ENCODE results near the gene IGF1R. TPM values are rescaled to one million over a fixed set of nuclear protein-coding genes. Genes with fewer than 3 reads are reported as not detected.

The IGF1R gene
- total and polyA plus RNA-seq, 2 of the 13 experiments (the other 11 are each of a cell fraction or from before 2014, with no cell fraction given) = 15.9 to 18.4 TPM

DNA sequence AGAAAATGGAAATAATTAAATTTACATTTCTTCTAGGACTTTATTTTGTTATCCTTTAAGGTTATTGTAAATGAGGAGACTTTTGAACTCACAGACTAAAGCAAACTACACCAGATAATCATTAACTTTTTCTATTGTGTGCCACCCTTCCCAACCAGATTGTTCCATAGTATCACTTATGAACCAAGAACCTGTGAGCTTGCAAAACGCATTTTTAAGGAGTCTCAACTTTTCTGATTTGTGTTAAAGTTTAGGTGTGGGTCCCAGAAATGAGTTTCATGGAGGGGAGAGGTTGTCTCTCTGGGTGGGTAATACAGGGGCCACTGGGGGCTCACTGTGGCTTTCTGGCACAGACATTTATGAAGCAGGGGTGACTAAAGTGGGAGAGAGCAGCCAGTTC lies 75.7 kb downstream of the IGF1R start (continued):
- TF ChIP-seq, protein P1, sequence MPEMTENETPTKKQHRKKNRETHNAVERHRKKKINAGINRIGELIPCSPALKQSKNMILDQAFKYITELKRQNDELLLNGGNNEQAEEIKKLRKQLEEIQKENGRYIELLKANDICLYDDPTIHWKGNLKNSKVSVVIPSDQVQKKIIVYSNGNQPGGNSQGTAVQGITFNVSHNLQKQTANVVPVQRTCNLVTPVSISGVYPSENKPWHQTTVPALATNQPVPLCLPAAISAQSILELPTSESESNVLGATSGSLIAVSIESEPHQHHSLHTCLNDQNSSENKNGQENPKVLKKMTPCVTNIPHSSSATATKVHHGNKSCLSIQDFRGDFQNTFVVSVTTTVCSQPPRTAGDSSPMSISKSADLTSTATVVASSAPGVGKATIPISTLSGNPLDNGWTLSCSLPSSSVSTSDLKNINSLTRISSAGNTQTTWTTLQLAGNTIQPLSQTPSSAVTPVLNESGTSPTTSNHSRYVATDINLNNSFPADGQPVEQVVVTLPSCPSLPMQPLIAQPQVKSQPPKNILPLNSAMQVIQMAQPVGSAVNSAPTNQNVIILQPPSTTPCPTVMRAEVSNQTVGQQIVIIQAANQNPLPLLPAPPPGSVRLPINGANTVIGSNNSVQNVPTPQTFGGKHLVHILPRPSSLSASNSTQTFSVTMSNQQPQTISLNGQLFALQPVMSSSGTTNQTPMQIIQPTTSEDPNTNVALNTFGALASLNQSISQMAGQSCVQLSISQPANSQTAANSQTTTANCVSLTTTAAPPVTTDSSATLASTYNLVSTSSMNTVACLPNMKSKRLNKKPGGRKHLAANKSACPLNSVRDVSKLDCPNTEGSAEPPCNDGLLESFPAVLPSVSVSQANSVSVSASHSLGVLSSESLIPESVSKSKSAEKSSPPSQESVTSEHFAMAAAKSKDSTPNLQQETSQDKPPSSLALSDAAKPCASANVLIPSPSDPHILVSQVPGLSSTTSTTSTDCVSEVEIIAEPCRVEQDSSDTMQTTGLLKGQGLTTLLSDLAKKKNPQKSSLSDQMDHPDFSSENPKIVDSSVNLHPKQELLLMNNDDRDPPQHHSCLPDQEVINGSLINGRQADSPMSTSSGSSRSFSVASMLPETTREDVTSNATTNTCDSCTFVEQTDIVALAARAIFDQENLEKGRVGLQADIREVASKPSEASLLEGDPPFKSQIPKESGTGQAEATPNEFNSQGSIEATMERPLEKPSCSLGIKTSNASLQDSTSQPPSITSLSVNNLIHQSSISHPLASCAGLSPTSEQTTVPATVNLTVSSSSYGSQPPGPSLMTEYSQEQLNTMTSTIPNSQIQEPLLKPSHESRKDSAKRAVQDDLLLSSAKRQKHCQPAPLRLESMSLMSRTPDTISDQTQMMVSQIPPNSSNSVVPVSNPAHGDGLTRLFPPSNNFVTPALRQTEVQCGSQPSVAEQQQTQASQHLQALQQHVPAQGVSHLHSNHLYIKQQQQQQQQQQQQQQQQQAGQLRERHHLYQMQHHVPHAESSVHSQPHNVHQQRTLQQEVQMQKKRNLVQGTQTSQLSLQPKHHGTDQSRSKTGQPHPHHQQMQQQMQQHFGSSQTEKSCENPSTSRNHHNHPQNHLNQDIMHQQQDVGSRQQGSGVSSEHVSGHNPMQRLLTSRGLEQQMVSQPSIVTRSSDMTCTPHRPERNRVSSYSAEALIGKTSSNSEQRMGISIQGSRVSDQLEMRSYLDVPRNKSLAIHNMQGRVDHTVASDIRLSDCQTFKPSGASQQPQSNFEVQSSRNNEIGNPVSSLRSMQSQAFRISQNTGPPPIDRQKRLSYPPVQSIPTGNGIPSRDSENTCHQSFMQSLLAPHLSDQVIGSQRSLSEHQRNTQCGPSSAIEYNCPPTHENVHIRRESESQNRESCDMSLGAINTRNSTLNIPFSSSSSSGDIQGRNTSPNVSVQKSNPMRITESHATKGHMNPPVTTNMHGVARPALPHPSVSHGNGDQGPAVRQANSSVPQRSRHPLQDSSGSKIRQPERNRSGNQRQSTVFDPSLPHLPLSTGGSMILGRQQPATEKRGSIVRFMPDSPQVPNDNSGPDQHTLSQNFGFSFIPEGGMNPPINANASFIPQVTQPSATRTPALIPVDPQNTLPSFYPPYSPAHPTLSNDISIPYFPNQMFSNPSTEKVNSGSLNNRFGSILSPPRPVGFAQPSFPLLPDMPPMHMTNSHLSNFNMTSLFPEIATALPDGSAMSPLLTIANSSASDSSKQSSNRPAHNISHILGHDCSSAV (CRISPR knock-in tag; IDR thresholded peaks at IDR 0.05; ENCODE audit: borderline replicate concordance) = no peak
- TF ChIP-seq SOX13 (IDR thresholded peaks at IDR 0.05) = no peak
- peak in 1 of 2 experiments; percentile 77; a peak in 2 of 4 replicates for TF ChIP-seq SOX13 (CRISPR knock-in tag; conservative IDR thresholded peaks at IDR 0.05 in 1 of 2, IDR thresholded peaks at IDR 0.05 in 1 of 2)
- TF ChIP-seq ZNF510 (CRISPR knock-in tag; IDR thresholded peaks at IDR 0.05; ENCODE audit: low read depth) = no peak
- no peak for TF ChIP-seq U2AF2 (IDR thresholded peaks at IDR 0.05; ENCODE audit: low read depth, low read length)
- TF ChIP-seq, protein P2, sequence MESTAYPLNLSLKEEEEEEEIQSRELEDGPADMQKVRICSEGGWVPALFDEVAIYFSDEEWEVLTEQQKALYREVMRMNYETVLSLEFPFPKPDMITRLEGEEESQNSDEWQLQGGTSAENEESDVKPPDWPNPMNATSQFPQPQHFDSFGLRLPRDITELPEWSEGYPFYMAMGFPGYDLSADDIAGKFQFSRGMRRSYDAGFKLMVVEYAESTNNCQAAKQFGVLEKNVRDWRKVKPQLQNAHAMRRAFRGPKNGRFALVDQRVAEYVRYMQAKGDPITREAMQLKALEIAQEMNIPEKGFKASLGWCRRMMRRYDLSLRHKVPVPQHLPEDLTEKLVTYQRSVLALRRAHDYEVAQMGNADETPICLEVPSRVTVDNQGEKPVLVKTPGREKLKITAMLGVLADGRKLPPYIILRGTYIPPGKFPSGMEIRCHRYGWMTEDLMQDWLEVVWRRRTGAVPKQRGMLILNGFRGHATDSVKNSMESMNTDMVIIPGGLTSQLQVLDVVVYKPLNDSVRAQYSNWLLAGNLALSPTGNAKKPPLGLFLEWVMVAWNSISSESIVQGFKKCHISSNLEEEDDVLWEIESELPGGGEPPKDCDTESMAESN (CRISPR knock-in tag; conservative IDR thresholded peaks at IDR 0.05) = no peak
